ENCODE results near the gene ZFP57.

Gene ZFP57

GRCh38 chr6:29680904-29681303 is at the start of gene ZFP57:
TSS of gene ZFP57 (minus strand) at chr6:29681152. CDS start at chr6:29677003, 4,149 bp downstream.
- DNase-seq: no peak

- no peak for DNase-seq
Observed at GRCh38 chr6:29730575-29731126, 49.7 kb upstream of the ZFP57 start.

- no peak for DNase-seq
Observed at GRCh38 chr6:29729774-29730328, 48.9 kb upstream of the ZFP57 start.

GRCh38 chr6:29728875-29729270 is 47.9 kb upstream of the ZFP57 start:
- DNase-seq: no peak

- DNase-seq: no peak
Observed at GRCh38 chr6:29728173-29728874, 47.4 kb upstream of the ZFP57 start.

GRCh38 chr6:29727637-29728036 is 46.7 kb upstream of the ZFP57 start:
- DNase-seq: no peak

- DNase-seq: no peak
Observed at GRCh38 chr6:29726571-29727194, 45.7 kb upstream of the ZFP57 start.

GRCh38 chr6:29726001-29726400 is 45.0 kb upstream of the ZFP57 start:
- no peak for DNase-seq

GRCh38 chr6:29724937-29725869 is 44.3 kb upstream of the ZFP57 start:
- DNase-seq: no peak

- DNase-seq: peak; percentile 84
Observed at GRCh38 chr6:29723666-29724588, 43.0 kb upstream of the ZFP57 start.

- peak; percentile 94 for DNase-seq
Observed at GRCh38 chr6:29723262-29723665, 42.3 kb upstream of the ZFP57 start, which contains the start of gene HLA-F. TSS of gene HLA-F (plus strand) at chr6:29723434. CDS start at chr6:29723464, 30 bp downstream.

- no peak for DNase-seq
Observed at GRCh38 chr6:29720863-29721262, 39.9 kb upstream of the ZFP57 start.

GRCh38 chr6:29710281-29710941 is 29.5 kb upstream of the ZFP57 start:
- no peak for DNase-seq

GRCh38 chr6:29709188-29709587 is 28.2 kb upstream of the ZFP57 start:
- DNase-seq: no peak

- DNase-seq: peak; percentile 69
Observed at GRCh38 chr6:29708432-29709179, 27.7 kb upstream of the ZFP57 start.

GRCh38 chr6:29705389-29706231 is 24.7 kb upstream of the ZFP57 start:
- no peak for DNase-seq

- peak; percentile 63 for DNase-seq
Observed at GRCh38 chr6:29702519-29703103, 21.7 kb upstream of the ZFP57 start.

GRCh38 chr6:29696147-29697125 is 15.5 kb upstream of the ZFP57 start:
- DNase-seq: no peak
